NCI-H2196 (cell line): ENCODE measurements around the gene TPGS1.

ENCODE experiments used
- DNase-seq: peaks from one replicate; lab custom pipeline; 2025; ENCODE audit not compliant: unreplicated experiment; lab: John Stamatoyannopoulos, UW

Gene TPGS1

GRCh38 chr19:495402-496111 is 11.7 kb upstream of the TPGS1 start:
- DNase-seq: no peak

GRCh38 chr19:496112-496665 is 11.1 kb upstream of the TPGS1 start, which contains the start of gene MADCAM1:
Gene MADCAM1, plus strand, starts transcription at chr19:496486. Its CDS starts 14 bp downstream, at chr19:496500.
- DNase-seq: no peak

- DNase-seq: no peak
These were observed 10.3 kb upstream of the TPGS1 start for GRCh38 chr19:496986-497385.

DNA sequence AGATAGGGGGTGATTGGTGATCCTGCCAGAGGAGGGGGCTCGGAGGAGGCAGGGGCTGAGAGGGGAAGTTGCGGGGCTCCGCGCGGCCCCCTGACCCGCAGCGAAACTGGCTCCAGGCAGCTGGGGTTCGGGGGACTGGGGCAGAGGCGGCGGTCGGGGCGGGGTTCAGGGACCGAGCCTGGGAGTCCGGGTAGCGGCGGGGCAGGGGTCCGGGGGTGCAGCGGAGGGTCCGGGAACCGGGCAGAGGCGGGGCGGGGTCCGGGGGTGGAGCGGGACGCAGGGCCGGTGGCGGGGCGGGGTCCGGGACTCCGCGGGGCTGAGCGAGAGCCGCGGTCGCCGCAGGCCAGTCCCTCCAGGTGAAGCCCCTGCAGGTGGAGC is 9.8 kb upstream of the TPGS1 start:
- no peak for DNase-seq

DNA sequence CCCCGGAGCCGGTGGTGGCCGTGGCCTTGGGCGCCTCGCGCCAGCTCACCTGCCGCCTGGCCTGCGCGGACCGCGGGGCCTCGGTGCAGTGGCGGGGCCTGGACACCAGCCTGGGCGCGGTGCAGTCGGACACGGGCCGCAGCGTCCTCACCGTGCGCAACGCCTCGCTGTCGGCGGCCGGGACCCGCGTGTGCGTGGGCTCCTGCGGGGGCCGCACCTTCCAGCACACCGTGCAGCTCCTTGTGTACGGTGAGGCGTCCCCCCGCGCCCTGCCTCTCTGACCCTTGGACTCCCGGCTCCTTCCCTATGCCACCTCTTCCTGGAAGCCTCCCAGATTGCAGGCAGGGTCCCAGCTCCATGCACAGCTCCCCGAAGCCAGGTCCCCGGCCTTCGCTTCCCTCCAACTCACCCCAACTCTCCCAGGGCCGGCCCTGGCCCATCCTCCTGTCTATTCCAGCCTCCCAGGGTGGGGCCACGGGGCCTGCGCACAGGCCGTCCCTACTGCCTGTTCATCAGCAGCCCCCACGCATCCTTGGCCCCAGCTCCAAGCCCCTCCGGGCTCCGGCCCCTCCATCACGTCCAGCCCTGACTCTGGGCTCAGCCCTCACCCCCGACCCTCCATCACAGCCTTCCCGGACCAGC is 9.3 kb upstream of the TPGS1 start:
- DNase-seq: no peak

GRCh38 chr19:498511-498891 is 8.8 kb upstream of the TPGS1 start:
- no peak for DNase-seq

- DNase-seq: no peak
These were observed 8.2 kb upstream of the TPGS1 start for GRCh38 chr19:498977-499623.

GRCh38 chr19:501646-502045 is 5.7 kb upstream of the TPGS1 start:
- no peak for DNase-seq

GRCh38 chr19:504616-505015 is 2.7 kb upstream of the TPGS1 start:
- DNase-seq: no peak

DNA sequence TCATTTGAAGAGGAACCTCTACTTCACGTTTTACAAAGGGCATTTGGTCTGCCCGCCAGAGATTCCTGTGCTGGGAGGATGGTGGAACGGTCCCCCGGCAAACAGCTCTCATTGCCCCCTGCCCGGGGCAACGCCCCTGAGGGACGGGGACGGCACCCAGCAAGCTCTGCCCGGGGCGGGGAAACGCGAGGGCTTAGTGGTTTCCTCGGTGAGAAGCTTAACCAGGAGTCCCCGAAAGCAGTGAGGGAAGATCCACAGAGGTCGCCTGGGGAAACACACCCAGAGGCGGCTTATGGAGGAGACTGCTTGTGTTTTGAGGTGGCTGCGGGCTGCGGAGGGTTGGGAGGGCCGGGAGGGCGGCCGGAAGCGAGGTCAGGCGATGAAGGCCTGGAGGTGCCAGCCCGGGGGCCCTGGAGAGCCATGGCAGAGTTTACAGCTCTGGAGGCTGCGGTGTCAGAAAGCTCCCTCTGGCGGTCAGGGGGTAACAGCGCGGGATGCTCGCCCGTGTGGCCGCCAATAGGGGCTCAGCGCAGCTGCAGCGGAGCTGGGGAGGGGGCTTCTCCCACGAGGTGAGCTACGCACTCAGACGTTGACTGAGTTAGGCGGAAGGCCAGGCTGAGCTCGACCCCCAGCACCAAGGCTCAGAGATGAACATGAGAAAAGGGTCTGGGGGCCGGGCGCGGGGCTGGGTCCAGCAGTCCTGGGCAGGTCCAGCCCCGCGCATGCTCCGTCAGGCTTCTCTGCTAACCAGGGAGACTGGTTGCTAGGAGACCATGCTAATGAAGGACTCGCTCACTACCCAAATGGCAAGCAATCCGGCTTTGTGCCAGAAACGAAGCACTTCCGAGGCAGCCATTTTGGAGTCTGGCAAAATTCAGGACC is 652 bp upstream of the TPGS1 start:
- DNase-seq: peak; percentile 99

DNA sequence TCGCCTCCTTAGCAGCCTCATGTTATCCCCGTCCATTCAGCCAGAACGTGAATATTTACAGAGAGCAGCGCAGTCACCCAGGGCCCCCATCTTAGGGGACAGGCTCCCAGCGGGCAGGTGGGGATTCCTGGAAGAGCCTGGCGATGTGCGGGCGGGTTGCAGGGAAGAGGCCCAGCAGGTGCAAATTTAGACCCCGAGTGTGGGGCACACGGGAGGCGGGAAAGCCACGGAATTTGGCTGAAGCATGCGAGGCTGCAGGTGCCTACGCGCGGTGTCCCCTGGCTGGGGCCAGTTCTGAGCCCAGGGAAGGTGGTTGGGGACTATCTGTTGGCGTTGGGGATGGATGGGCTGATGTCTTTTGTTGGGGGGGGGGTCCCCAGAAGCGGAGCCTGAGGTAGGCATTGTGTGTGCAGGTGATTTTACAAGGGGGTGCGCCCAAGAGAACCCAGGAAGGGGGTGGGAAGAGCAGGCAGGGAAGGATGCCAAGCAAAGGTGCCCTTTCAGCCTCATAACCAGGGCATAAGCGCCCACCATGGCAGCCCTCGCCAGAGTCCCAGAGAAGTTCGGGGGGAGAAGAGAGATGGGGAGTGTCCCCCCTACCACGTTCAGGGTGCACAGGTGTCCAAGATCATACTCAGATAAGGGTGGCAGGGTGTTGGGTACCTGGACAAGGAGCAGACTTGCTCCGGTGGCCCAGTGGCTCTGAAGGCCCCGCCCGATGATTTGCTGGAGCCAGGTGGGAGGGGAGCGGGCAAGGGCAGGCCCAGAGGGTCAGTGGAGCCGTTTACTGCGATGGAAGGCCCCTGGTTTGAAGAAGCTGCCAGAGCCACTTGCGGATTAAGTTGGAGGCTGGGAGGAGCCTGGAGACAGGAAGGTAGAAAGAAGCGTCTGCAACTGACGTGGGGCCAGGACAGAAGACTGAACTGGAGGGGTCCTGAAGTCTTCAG is 1.2 kb downstream of the TPGS1 start:
- DNase-seq: no peak

- peak; percentile 91 for DNase-seq
These were observed 3.4 kb downstream of the TPGS1 start for GRCh38 chr19:510606-511100.

GRCh38 chr19:511101-511851 is 4.0 kb downstream of the TPGS1 start:
- peak; percentile 89 for DNase-seq

DNA sequence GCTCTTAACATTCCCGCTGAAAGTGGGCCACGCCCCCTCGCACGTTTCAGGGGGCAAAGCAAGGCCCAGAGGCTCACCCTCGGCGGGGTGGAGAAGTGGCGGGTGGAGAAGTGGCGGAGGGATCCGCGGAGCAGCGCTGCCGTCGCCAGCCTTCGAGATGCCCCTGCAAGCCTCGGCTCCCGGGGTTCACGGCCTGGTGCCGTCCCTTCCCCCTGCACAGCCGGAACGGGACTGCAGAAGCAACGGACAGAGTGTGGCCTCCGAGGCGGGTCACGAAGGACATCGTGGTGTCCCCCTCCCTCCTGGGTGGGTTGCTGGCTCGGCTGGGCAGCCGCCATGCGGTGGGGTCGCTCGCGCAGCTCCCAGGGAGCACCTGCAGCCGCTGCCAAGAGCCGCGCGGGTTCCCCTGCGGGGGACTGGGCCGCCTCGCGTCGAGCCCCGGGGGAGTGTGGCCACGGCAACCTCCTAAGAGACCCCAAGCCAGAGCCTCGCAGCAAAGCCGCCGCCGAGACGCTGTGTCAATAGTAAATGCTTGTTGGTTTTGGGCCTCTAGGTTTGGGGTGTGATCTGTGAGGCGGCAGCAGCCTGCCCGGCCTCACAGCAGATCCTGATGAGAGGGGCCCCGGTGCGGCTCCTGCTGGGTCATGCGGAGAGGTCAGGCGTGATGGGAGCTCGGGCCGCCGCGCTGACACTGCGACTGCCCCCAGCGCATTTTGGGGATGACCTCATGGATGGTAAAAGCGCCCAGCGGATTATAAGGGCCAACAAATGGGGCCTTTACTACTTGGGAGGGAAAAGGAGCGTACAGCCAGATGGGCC is 5.5 kb downstream of the TPGS1 start:
- no peak for DNase-seq

- no peak for DNase-seq
These were observed 6.3 kb downstream of the TPGS1 start for GRCh38 chr19:513368-514165.

DNA sequence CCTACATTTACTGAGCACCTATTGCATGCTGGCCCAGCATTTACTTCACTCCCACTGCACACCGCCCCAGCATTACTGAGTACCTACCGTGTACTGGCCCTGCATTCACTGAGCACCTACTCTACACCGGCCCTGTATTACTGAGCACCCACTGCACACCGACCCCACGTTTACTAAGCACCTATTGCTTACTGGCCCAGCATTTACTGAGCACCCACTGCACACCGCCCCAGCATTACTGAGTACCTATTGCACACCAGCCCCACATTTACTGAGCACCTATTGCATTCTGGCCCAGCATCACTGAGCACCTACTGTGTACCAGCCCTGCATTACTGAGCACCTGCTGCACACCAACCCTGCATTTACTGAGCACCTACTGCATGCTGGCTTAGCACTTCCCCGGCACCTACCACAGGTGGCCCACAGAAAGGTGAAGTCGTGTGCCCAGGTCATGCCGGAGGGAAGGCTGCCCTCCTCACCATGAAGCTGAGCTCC is 6.9 kb downstream of the TPGS1 start:
- no peak for DNase-seq
